Activated naive CD4-positive, alpha-beta T cell treated with anti-CD3 and anti-CD28 coated beads, Interleukin-2, amount 50 U/mL, for 72 hours (primary cell): Measurements from ENCODE around the gene PIK3R3. TPM values are rescaled to one million over a fixed set of nuclear protein-coding genes. Genes with fewer than 3 reads are reported as not detected.
"Not testable (repeated sequence)": the region's sequence is repeated elsewhere in the genome, so short reads cannot be mapped to it uniquely, and the experiment has no call there.

Experiments
- ATAC-seq, 2 donors: fragments of 150-1000 bp; cut with Tn5 transposase; 2 replicates each; pipeline ENCODE4 v1.10.0; 2021; ENCODE audit warnings: mild to moderate bottlenecking in 2 of 2, moderate library complexity in 2 of 2
- DNase-seq, 2 donors: peaks; one replicate each; pipeline ENCODE4 v3.0.0; 2021 to 2022; ENCODE audit warnings: low spot score in 2 of 2
- H3K27ac Mint-ChIP-seq, 2 donors: one replicate each; pipeline ENCODE4 v1.8.0; 2022; ENCODE audit warnings: mild to moderate bottlenecking in 2 of 2, mixed read lengths in 2 of 2
- H3K36me3 Mint-ChIP-seq, 2 donors: one replicate each; pipeline ENCODE4 v1.8.0; 2022; ENCODE audit warnings: mixed read lengths in 2 of 2
- H3K9me3 Mint-ChIP-seq, 2 donors: one replicate each; pipeline ENCODE4 v1.8.0; 2022; ENCODE audit warnings: mixed read lengths in 2 of 2
- total RNA-seq, 2 donors: library from RNA; stranded (reverse); gene quantifications; one replicate each; pipeline ENCODE4 v1.2.3, GENCODE V29; 2022

PIK3R3 gene
- total RNA-seq, 2 donors from 2014 or later = 0.45 to 2.2 TPM

DNA sequence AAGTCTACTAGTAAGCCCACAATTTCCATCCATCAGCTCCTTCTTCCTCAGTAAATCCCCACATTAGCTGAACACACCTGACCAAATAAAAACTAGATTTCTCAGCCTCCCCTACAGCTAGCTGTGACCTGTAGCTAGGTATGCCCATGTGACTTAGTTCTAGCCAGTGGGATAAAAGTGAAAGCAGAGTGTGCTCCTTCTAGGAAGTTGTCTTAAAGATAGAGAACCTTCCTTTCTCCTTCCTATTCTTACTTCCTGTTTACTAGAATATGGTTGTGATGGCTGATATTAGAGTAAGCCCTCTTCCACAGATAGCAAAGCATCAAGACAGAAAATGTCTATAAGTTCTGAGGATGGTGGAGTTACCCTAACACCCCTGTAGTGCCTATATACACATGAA, 67.0 kb downstream of the PIK3R3 start:
- Mint-ChIP-seq H3K36me3 (no peaks in the 10 kb centered on the region), H3K9me3 (no peaks in the 10 kb centered on the region), H3K27ac (no peak overlapping the region)
- peak in 1 of 2 donors; percentile 88 for ATAC-seq
- DNase-seq = no peak

DNA sequence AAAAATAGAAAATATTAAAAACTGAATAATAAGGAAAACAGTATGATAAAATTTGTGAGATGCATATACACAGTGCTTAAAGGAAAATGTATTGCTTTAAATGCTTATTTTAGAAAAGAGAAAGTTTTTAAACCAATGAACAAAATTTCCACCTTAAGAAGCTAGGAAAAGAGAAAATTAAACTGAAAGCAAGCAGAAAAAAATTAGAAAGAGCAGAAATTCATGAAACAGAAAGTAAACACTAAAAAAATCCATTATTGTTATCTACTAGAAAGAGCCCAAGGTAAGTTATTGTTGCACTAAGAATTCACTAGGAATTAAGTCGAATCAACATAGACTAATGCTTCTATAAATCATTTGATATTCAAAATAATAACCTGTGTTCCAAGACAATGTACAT, 67.7 kb downstream of the PIK3R3 start:
- ATAC-seq (no peak), DNase-seq (no peak)
- H3K27ac Mint-ChIP-seq = no peak overlapping the region
- no peaks in the 10 kb centered on the region for H3K36me3 Mint-ChIP-seq
- no peaks in the 10 kb centered on the region for H3K9me3 Mint-ChIP-seq

DNA sequence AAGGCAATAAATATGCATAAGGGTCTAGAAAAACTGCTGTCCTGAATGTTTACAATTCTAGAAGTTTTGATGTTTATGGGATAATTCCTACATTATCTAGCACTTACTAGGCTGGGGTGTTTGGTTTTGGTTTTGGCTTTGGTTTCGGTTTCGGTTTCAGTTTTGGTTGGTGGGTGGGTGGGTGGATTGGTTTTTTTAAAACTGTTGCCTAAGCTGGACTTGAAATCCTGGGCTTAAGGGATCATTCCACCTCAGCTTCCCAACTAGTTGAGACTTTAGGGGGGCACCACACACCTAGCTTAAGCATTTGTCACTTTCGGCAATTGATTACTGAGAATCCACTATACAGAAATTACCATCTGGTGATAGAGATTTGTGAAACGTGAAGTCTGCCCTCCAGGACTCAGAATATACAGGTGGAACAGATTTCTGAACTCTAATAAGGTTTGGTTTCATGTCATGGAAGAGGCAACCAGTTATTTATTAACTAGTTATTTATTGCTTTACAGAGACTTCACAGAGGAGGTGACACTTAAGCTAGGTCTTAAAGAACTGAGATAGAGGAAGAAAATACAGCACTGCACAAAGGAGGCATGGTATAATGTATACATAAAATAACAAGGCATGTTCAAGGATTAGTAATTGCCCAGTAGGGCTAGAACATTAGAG, 69.6 kb downstream of the PIK3R3 start:
- ATAC-seq = peak in 1 of 2 donors; percentile 38
- H3K9me3 Mint-ChIP-seq = no peaks in the 10 kb centered on the region
- no peaks in the 10 kb centered on the region for H3K36me3 Mint-ChIP-seq

DNA sequence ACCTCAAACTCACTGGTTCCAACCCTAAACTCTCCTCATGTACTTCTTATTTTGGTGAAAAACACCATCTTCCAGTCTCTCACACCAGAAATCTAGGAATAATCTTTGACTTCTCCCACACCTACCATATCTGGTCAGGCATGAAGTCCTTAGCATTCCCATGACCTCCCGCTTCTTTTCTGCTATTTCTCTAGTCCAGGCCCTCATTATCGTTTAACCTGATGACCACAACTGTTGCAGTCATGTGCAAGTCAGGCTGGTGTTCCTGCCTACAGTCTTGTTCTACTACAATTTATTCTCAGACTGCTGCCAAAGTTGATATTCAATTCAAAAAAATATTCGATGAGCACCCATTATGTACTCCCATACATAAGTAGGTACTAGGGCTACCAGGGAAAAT, 71.3 kb downstream of the PIK3R3 start:
- Mint-ChIP-seq H3K27ac (no peak overlapping the region), H3K36me3 (no peaks in the 10 kb centered on the region)
- no peak for ATAC-seq

More for the DNA sequence above, 69.6 kb downstream of the PIK3R3 start:
- peak in 1 of 2 donors; percentile 24 for DNase-seq
- H3K27ac Mint-ChIP-seq = no peak overlapping the region

DNA sequence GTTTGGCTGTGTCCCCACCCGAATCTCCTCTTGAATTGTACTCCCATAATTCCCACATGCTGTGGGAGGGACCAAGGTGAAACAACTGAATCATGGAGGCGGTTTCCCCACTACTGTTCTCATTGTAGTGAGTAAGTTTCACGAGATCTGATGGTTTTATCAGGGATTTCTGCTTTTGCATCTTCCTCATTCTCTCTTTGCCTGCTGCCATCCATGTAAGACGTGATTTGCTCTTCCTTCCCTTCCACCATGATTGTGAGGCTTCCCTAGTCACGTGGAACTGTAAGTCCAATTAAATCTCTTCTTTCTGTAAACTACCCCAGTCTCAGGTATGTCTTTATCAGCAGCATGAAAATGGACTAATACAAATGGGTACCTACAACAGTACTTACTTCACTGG, 73.5 kb downstream of the PIK3R3 start:
- DNase-seq (no peak), ATAC-seq (no peak)
- Mint-ChIP-seq H3K27ac (no peak overlapping the region), H3K36me3 (no peaks in the 10 kb centered on the region), H3K9me3 (no peaks in the 10 kb centered on the region)

More for the DNA sequence above, 71.3 kb downstream of the PIK3R3 start:
- no peaks in the 10 kb centered on the region for H3K9me3 Mint-ChIP-seq
- no peak for DNase-seq

DNA sequence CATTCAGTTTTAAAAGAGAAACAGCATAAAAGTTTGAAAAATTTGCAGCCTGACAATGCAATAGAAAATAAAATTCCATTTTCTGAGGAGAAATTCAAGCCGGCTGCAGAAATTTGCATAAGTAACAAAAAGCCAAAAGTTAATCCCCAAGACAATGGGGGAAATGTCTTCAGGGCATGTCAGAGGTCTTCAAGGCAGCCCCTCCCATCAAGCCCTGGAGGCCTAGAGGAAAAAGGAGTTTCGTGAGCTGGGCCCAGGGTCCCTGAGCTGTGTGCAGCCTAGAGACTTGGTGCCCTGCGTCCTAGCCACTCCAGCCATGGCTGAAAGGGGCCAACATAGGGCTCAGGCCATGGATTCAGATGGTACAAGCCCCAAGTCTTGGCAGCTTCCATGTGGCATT, 74.6 kb downstream of the PIK3R3 start:
- Mint-ChIP-seq H3K27ac (no peak overlapping the region), H3K36me3 (no peaks in the 10 kb centered on the region), H3K9me3 (no peaks in the 10 kb centered on the region)
- ATAC-seq (no peak), DNase-seq (no peak)

DNA sequence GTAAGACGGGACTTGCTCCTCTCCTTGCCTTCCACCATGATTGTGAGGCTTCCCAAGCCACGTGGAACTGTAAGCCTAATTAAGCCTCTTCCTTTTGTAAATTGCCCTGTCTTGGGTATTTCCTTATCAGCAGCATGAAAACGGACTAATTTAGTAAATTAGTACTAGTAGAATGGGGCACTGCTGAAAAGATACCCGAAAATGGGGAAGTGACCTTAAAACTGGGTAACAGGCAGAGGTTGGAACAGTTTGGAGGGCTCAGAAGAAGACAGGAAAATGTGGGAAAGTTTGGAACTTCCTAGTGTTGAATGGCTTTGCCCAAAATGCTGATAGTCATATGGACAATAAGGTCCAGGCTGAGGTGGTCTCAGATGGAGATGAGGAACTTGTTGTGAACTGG, 75.2 kb downstream of the PIK3R3 start:
- DNase-seq, H3K36me3 Mint-ChIP-seq, H3K9me3 Mint-ChIP-seq, H3K27ac Mint-ChIP-seq, ATAC-seq: not testable (repeated sequence)

DNA sequence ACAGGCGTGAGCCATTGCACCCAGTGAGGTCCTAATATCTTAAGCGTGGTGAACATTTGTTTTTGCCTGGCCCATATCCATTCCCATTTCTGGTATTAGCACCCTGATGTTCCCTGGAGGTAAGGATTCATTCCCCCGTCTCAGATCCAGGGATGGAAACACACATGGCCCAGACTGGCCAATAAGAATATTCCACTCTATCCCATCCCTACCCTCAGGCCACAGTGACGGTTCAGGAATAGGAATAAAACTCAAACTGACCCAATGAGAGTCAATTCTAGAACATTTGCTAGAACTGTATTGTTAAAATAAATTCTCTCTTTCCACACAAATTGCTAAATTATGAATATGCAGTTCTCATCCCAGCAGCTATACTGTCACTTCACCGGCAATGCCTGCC, 76.1 kb downstream of the PIK3R3 start:
- Mint-ChIP-seq H3K36me3 (no peaks in the 10 kb centered on the region), H3K27ac (no peak overlapping the region), H3K9me3 (no peaks in the 10 kb centered on the region)
- ATAC-seq (no peak), DNase-seq (no peak)

DNA sequence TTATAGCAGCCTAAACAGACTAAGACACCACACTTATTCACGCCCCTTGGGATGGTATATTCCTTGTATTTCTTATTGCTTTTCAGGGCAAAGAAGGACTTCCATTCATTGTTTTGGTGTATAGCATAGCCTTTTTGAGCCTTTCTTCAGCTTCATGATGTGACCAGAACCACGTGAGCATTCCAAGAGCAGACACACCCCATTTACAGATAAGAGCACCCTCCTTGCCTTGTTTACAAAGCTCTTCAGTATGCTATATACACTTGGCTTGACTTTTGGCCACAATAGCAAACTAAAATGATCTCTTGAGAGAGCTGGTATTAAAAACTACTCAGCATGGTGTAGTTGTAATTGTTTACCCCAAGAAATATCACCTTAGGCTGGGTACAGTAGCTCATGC, 78.7 kb downstream of the PIK3R3 start:
- no peaks in the 10 kb centered on the region for H3K36me3 Mint-ChIP-seq
- no peak overlapping the region for H3K27ac Mint-ChIP-seq
- ATAC-seq (no peak), DNase-seq (no peak)
- no peaks in the 10 kb centered on the region for H3K9me3 Mint-ChIP-seq

DNA sequence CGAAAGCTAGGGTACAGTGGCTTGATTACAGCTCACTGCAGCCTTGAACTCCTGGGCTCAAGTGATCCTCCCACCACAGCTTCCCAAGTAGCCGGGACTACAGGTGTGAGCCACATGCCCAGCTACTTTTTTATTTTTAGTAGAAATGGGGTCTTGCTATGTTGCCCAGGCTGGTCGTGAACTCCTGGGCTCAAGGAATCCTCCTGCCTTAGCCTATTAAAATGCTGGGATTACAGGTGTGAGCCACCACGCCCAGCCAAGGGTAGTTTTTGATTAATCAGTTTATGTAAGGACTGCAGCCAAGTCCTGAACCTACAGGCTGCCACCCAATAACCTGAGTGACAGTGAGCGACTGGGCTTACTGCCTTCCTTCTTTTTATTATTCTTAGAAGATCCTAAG, 88.3 kb downstream of the PIK3R3 start:
- no peak for DNase-seq
- Mint-ChIP-seq H3K9me3 (no peaks in the 10 kb centered on the region), H3K27ac (no peak overlapping the region), H3K36me3 (no peaks in the 10 kb centered on the region)
- ATAC-seq = no peak

DNA sequence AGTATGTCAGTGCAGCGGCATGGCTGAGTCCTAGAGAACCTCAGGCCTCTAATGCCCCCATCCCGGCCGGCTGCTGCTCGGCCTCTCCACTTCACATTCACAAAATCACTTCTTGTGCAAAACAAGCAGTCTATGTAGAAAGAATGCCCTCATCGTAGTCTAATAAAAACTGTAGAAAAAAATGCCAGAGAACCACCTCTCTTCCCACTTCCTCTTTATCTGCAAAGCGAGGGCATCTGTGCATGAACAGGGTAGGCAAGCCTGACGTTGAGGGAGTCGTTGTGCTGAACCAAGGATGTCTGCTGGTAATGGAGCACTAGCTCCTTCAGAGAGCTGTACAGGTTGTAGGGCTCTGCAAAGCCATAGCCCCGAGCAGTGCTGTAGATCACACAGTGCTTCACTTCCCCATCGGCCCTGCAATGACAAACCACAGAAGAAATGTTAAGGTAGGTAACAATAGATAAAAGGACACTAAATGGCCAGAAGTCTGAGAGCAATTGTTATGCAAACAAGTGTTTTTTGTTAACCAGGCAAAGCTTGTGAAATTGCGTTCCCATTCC, 88.9 kb downstream of the PIK3R3 start:
- DNase-seq (no peak), ATAC-seq (no peak)
- Mint-ChIP-seq H3K27ac (no peak overlapping the region), H3K36me3 (no peaks in the 10 kb centered on the region), H3K9me3 (no peaks in the 10 kb centered on the region)

DNA sequence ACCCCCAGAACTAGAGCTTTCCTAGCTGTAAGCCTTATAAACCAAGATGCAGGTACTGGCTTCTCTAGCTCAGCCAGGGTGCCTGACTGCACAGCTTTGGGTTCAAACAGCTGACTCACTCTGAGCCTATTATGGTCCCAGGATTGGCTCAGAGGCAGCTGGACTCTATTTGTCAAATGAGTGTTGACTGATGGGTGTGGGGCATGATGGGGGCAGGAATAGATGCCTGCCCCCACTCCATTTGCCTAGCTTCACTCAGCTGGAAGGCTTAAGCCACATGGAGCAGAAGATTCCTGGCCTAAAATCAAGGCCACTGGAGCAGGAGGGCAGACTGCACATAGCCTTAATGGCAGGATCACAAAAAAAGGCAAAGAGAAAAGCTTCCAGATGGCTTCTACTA, 90.5 kb downstream of the PIK3R3 start:
- DNase-seq (no peak), ATAC-seq (no peak)
- Mint-ChIP-seq H3K9me3 (no peaks in the 10 kb centered on the region), H3K27ac (no peak overlapping the region), H3K36me3 (no peaks in the 10 kb centered on the region)

DNA sequence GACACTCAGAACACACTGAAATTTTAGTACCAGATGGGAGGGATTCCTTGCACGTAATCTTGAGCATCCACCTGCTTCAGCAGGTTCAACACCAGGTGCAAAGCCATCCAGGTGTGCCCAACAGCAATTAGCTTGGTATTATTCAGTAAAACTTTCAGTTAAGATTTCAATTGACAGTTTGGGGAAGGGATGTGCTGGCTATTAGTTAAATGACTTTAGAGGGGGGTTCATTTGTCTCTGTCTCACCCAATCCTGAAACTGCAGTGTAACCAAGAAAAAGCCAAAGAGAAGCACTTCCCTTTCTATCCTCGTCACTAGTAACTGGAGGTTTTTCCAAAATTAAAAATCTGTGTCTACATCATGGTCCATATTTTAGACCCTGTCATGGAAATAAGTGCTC, 90.9 kb downstream of the PIK3R3 start:
- no peaks in the 10 kb centered on the region for H3K36me3 Mint-ChIP-seq
- DNase-seq = no peak

DNA sequence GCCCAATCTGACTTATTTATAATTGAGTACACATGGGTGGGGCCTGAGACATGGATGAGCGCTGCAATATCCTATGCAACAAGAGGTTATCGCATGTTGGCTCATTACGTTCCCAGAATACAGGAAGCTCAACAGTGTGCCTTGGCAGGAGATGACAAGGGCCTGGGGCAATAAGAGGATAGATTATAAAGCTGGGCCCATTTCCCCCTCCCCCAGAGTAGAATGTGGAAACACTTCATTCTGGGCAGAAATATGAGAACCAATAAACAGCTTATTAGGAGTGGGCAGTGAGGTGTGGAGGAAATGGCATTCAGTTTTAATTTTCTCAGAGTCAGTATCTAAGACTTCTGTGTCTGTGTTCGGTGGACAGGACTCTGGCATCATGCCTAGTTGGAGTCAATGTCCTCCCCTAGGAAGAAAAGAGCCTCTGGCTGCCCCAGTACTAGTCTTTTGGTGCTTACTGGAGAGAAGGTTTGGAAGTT, 92.8 kb downstream of the PIK3R3 start:
- Mint-ChIP-seq H3K36me3 (no peaks in the 10 kb centered on the region), H3K9me3 (no peaks in the 10 kb centered on the region), H3K27ac (no peak overlapping the region)
- ATAC-seq = no peak
- no peak for DNase-seq

More for the DNA sequence above, 90.9 kb downstream of the PIK3R3 start:
- H3K9me3 Mint-ChIP-seq = no peaks in the 10 kb centered on the region
- ATAC-seq = no peak
- H3K27ac Mint-ChIP-seq = no peak overlapping the region

DNA sequence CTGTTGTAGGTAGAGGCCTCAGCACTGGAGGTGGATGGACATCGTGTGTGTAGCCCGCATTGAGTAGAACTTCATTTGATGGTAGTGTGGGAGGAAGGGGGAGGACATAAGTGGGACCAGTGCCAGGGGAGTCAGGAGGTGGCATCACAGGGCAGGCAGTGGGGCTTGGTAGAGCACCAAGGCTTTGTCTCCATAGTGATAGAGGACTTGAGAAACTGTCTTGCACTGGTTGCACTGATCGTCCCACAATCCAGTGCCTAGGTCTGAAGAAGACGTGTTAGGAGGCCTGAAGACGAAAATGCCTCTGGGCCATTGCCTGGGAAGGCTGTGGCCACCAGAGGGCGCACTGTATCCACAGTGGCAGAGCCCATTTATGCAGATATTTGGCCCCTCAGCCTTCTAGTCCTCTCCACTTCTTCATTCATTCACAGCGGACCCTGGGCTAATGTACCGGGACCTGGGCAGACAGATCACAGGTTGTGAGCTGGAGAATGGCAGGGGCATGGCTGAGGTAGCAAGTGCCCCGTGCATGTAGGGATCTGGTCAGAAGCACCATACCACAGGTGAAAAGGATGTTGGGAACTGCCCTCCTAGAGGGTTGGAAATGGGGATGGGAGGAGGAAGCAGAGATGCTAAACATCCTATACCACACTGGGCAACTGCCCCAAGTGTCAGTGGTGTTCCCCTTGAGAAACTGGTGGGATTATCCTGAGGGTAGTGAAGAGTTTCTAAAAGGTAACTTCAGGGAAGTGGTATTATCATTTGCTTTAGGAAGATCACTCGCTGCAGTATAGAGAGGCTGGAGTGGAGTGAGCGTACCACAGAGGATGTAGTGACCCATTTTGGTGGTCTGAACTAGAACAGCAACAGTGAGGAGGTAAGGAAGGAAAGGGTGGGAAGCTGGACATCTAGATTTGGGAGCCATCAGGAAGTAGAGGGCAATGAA, 95.3 kb downstream of the PIK3R3 start:
- H3K27ac Mint-ChIP-seq = no peak overlapping the region
- H3K9me3 Mint-ChIP-seq = no peaks in the 10 kb centered on the region
- DNase-seq (peak; percentile 73 to 90), ATAC-seq (peak; percentile 77 to 79)
- H3K36me3 Mint-ChIP-seq = no peaks in the 10 kb centered on the region

DNA sequence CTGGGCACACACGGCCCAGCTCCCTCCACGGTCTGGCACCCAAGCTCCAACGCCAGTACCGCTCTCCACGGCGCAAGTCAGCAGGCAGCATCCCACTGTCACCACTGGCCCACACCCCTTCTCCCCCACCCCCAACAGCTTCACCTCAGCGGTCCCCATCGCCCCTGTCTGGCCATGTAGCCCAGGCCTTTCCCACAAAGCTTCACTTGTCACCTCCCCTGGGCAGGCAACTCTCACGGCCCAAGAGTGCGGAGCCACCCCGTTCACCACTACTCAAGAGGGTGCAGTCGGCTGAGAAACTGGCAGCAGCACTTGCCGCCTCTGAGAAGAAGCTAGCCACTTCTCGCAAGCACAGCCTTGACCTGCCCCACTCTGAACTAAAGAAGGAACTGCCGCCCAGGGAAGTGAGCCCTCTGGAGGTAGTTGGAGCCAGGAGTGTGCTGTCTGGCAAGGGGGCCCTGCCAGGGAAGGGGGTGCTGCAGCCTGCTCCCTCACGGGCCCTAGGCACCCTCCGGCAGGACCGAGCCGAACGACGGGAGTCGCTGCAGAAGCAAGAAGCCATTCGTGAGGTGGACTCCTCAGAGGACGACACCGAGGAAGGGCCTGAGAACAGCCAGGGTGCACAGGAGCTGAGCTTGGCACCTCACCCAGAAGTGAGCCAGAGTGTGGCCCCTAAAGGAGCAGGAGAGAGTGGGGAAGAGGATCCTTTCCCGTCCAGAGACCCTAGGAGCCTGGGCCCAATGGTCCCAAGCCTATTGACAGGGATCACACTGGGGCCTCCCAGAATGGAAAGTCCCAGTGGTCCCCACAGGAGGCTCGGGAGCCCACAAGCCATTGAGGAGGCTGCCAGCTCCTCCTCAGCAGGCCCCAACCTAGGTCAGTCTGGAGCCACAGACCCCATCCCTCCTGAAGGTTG, 97.6 kb downstream of the PIK3R3 start:
- DNase-seq (no peak), ATAC-seq (no peak)
- Mint-ChIP-seq H3K9me3 (no peaks in the 10 kb centered on the region), H3K36me3 (no peaks in the 10 kb centered on the region), H3K27ac (peak overlapping the region in 1 of 2 donors; percentile 17)
